GM12872 (cell line): ENCODE measurements around the gene TMEM74B.

Source experiments
- TF ChIP-seq, protein P1 (sequence below): IDR thresholded peaks from 3 replicates; pipeline ENCODE4 v1.5.1; 2011; ENCODE audit warnings: low read depth, mild to moderate bottlenecking, low read length, moderate library complexity; ENCODE audit not compliant: insufficient read depth

Gene TMEM74B

DNA sequence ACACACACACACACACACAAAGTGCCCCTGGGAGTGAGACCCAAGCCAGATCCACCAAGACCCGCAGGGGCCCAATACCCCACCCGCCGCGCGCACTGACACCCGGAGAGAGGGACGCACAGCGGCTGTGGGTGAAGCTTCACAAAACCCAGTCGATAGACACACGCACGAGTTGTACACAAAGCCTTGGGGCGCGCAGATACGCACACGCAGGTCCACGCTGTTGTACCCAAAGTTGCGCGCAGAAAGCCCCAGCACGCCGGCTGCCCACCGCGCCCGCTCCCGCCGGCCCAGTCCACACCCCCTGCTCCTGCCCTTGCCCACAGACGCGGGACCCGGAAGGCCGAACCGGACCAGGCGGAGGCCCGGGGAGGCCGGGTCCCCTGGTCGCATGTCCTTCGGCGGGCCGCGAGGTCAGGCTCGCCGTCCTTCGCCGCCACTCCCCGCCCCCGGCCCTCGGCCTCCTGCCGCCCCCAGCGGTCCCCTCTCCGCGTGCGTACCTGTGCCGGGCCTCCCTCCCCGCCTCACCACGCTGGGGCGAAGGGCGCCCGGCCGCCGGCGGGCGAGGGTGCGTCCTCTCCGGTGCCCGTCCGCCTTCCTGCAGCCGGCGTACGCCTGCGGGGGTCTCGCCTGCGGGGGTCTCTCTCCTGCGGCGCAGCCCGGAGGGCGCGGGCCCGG lies at the start of gene TMEM74B:
Gene TMEM74B (minus strand): TSS at position 344 of the 678 bp plus-strand sequence. CDS start 1,180 bp downstream, outside the sequence.
- TF ChIP-seq, protein P1, sequence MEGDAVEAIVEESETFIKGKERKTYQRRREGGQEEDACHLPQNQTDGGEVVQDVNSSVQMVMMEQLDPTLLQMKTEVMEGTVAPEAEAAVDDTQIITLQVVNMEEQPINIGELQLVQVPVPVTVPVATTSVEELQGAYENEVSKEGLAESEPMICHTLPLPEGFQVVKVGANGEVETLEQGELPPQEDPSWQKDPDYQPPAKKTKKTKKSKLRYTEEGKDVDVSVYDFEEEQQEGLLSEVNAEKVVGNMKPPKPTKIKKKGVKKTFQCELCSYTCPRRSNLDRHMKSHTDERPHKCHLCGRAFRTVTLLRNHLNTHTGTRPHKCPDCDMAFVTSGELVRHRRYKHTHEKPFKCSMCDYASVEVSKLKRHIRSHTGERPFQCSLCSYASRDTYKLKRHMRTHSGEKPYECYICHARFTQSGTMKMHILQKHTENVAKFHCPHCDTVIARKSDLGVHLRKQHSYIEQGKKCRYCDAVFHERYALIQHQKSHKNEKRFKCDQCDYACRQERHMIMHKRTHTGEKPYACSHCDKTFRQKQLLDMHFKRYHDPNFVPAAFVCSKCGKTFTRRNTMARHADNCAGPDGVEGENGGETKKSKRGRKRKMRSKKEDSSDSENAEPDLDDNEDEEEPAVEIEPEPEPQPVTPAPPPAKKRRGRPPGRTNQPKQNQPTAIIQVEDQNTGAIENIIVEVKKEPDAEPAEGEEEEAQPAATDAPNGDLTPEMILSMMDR = no peak

DNA sequence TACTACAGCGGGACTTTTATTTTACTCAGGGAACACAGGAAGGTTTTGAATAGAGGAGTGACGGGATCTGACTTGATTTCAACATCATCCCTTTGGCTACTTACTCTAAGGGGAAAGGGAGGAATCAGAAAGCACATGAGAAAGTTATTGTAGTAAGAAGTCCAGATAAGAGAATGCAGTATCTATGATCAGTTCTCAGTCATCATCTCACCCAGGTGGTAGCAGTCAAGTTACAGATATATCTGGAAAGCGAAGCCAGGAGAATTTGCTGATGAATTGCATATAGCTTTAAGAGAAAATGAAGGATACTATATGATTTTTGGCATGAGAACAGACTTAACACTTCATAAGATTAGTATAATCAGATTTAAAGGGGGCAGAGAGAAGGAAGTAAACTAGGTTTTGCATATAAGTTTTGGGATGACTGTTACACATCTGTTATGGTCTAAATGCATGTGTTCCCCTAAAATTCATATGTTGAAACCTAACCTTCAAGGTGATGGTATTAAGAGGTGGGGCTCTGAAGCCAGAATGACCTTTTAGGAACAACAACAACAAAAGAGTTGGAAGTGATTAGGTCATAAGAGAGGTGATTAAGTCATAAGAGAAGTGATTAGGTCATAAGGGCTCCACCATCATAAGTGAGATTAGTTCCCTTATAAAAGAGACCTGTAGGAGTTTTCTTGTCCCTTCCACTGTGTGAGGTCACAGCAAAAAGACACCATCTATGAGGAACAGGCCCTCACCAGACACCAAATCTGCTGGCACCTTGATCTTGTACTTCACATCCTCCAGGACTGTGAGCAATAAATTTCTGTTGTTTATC lies 47.7 kb upstream of the TMEM74B start:
- TF ChIP-seq, protein P1 = no peak

DNA sequence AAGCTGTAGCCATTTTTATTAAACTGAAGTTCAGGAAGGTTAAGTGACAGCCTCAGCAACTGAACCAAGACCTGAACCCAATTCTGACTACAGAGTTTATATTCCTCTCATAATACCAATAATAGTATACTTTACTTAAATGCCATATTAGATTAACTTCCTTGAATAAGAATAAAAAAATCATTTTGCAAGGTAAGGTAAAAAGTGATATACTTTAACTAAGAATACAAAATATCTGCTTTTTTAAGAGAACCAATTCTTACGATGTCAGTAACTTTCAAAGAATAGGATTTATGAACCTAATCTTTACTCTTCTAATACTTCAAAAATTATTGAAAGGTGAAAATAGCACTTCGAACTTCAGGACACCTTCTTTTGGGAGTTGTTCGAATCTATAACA lies 44.8 kb upstream of the TMEM74B start:
- TF ChIP-seq, protein P1 = no peak

- TF ChIP-seq, protein P1 = no peak
These were observed 41.2 kb upstream of the TMEM74B start, which contains the start of gene RAD21L1 for GRCh38 chr20:1225783-1226654. RAD21L1 (plus strand) TSS chr20:1226044; CDS start chr20:1228454, 2,410 bp downstream.

DNA sequence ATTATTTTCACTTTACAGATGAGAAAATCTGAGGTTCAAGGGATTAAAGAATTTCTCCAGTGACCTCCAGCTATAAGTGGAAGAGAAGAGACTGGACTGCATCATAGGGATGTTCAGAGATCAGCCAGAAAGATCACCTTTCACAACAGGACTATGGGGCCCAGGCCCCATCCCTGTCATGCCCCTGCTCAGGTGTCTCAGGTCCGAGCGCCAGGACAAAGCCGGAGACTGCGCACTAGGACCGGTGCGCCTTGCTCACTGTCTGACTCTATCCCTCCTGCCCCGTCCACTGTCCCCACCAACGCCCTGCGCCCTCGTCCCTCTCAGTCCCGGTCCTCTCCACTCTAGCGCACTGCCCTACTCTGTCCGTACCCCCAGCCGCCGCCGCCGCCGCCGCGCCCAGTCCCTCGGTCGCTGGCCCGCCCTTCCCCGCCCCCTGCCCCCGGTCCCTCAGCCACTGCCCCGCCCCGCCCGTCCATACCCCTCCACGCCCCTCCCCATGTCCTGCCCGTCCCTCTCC lies 40.5 kb upstream of the TMEM74B start:
- TF ChIP-seq, protein P1 = no peak

- TF ChIP-seq, protein P1 = no peak
These were observed 39.6 kb upstream of the TMEM74B start for GRCh38 chr20:1224205-1224890.
